HepG2 (cell line): Measurements from ENCODE around the gene ZCCHC17. TPM values are rescaled to one million over a fixed set of nuclear protein-coding genes. Genes with fewer than 3 reads are reported as not detected.

Experiments used
- ATAC-seq: fragments of 200-7000 bp; cut with Tn5 transposase; 3 replicates; pipeline ENCODE4 v1.9.1; 2020; ENCODE audit warnings: mild to moderate bottlenecking, moderate library complexity
- BruUV-seq: library from RNA; stranded (reverse); fragments of 400-500 nt; replicated peaks from 2 replicates; lab custom pipeline; 2021; lab: Mats Ljungman, UMichigan
- CTCF ChIA-PET: fragments of 300-600 bp; formaldehyde crosslinking; extraction: SDS; loops from one replicate; lab custom pipeline; 2021; ENCODE audit warnings: low total read pairs, inconsistent platforms, low intra/inter-chr PET ratio; lab: Yijun Ruan, JAX
- POLR2A ChIA-PET: fragments of 350-600 bp; sonication (Branson Sonifier 250); formaldehyde crosslinking; loops from one replicate; lab custom pipeline; 2020; ENCODE audit warnings: antibody characterized with exemption, inconsistent platforms; lab: Yijun Ruan, JAX
- DNase-seq: peaks from one replicate; pipeline ENCODE4 v3.0.0-alpha.2; 2015; ENCODE audit warnings: low spot score
- FAIRE-seq: peaks from 3 replicates; lab custom pipeline; 2011; peaks lifted over from hg19 to GRCh38; lab: Jason Lieb, UNC
- H2AFZ ChIP-seq: one replicate; pipeline ENCODE4 v1.6.1; 2011; ENCODE audit warnings: low read length, inconsistent platforms
- H3K27ac ChIP-seq: fragments of 300-600 bp; 3 replicates; pipeline ENCODE4 v1.8.0; 2011; ENCODE audit warnings: mixed run types, mild to moderate bottlenecking, mixed read lengths, low read length, inconsistent platforms; ENCODE audit not compliant: insufficient read depth; ENCODE audit errors: extremely low read length
- H3K27me3 ChIP-seq, 2 experiments: fragments of 200-600 bp in 1 of 2; 2 replicates in 1 of 2; 3 replicates in 1 of 2; pipeline versions ENCODE4 v1.6.0 to v1.8.0; 2011; ENCODE audit warnings: low read length in 2 of 2, mild to moderate bottlenecking in 2 of 2, moderate library complexity in 2 of 2, inconsistent platforms in 1 of 2; ENCODE audit not compliant: insufficient read depth in 2 of 2, control insufficient read depth in 1 of 2
- H3K36me3 ChIP-seq, 2 experiments: fragments of 200-600 bp in 1 of 2; replicated peaks in 1 of 2; 2 replicates in 1 of 2; 3 replicates in 1 of 2; pipeline versions ENCODE4 v1.5.1 to v1.8.0; 2011; ENCODE audit warnings: low read length in 2 of 2, inconsistent platforms in 1 of 2; ENCODE audit not compliant: insufficient read depth in 2 of 2, control insufficient read depth in 1 of 2
- H3K4me1 ChIP-seq: 2 replicates; pipeline ENCODE4 v1.5.1; 2012; ENCODE audit warnings: low read length, inconsistent platforms; ENCODE audit not compliant: insufficient read depth
- H3K4me2 ChIP-seq: 2 replicates; pipeline ENCODE4 v1.6.0; 2011; ENCODE audit warnings: low read depth, low read length, inconsistent platforms
- H3K4me3 ChIP-seq, 3 experiments: fragments of 200-600 bp in 1 of 3; sonication (generic), shearing (Covaris generic) in 1 of 3; replicated peaks in 1 of 3; 2 replicates each; pipeline ENCODE4 v1.5.1; 2011 to 2016; ENCODE audit warnings: low read length in 3 of 3, inconsistent platforms in 2 of 3, low read depth in 2 of 3, mild to moderate bottlenecking in 2 of 3, control low read depth in 1 of 3, mixed read lengths in 1 of 3; ENCODE audit not compliant: insufficient read depth in 1 of 3
- H3K79me2 ChIP-seq: one replicate; pipeline ENCODE4 v1.6.1; 2011; ENCODE audit warnings: low read length, inconsistent platforms; ENCODE audit not compliant: insufficient read depth
- H3K9ac ChIP-seq: 2 replicates; pipeline ENCODE4 v1.6.0; 2011; ENCODE audit warnings: mild to moderate bottlenecking, low read depth, low read length, inconsistent platforms; ENCODE audit not compliant: insufficient read depth
- H3K9me3 ChIP-seq: 2 replicates; pipeline ENCODE4 v1.5.1; 2012; ENCODE audit warnings: mild to moderate bottlenecking, low read length
- H4K20me1 ChIP-seq: 2 replicates; pipeline ENCODE4 v1.6.0; 2011; ENCODE audit warnings: inconsistent platforms, mild to moderate bottlenecking, low read length, moderate library complexity; ENCODE audit not compliant: insufficient read depth
- MEIS2 ChIP-seq: sonication (generic); formaldehyde crosslinking; IDR thresholded peaks from 2 replicates; pipeline ENCODE4 v1.9.0; 2021; ENCODE audit warnings: mild to moderate bottlenecking, missing genetic modification reagents
- NFE2 ChIP-seq: sonication (generic); formaldehyde crosslinking; IDR thresholded peaks from 2 replicates; pipeline ENCODE4 v1.4.0; 2020; ENCODE audit warnings: missing genetic modification reagents
- NFE2L2 ChIP-seq: fragments of 150-350 bp; IDR thresholded peaks from 2 replicates; pipeline ENCODE4 v1.6.1; 2014; ENCODE audit warnings: low read length
- REPIN1 ChIP-seq: sonication (generic); formaldehyde crosslinking; IDR thresholded peaks from 2 replicates; pipeline ENCODE4 v1.8.0; 2022; ENCODE audit warnings: missing genetic modification reagents, low read depth, mild to moderate bottlenecking, borderline replicate concordance
- SNAPC2 ChIP-seq: sonication (generic); formaldehyde crosslinking; IDR thresholded peaks from 2 replicates; pipeline ENCODE4 v1.8.1; 2022; ENCODE audit warnings: mild to moderate bottlenecking, missing genetic modification reagents
- TEAD2 ChIP-seq: sonication (generic); formaldehyde crosslinking; IDR thresholded peaks from 2 replicates; pipeline ENCODE4 v1.9.0; 2021; ENCODE audit warnings: missing genetic modification reagents
- ZIK1 ChIP-seq: sonication (generic); formaldehyde crosslinking; IDR thresholded peaks from 2 replicates; pipeline ENCODE4 v1.5.0; 2020; ENCODE audit warnings: mild to moderate bottlenecking, low read depth, missing genetic modification reagents, borderline replicate concordance
- ZNF263 ChIP-seq: sonication (generic); formaldehyde crosslinking; IDR thresholded peaks from 2 replicates; pipeline ENCODE4 v1.4.0; 2020; ENCODE audit warnings: missing genetic modification reagents
- ZNF430 ChIP-seq: sonication (generic); formaldehyde crosslinking; IDR thresholded peaks from 2 replicates; pipeline ENCODE4 v1.9.0; 2021; ENCODE audit warnings: mild to moderate bottlenecking, missing genetic modification reagents
- ZNF674 ChIP-seq: sonication (generic); formaldehyde crosslinking; IDR thresholded peaks from 2 replicates; pipeline ENCODE4 v1.5.0; 2020; ENCODE audit warnings: low read depth, mild to moderate bottlenecking, missing genetic modification reagents
- ZSCAN22 ChIP-seq: sonication (generic); formaldehyde crosslinking; IDR thresholded peaks from 2 replicates; pipeline ENCODE4 v1.4.0; 2020; ENCODE audit warnings: mild to moderate bottlenecking, missing genetic modification reagents
- in situ Hi-C: cut with HindIII; loops from 2 replicates; pipeline ENCODE4 v1.10.0; 2017; ENCODE audit warnings: low pct_unique_long_range_greater_than_20kb; ENCODE audit not compliant: extremely low pct_ligation_motif_present
- intact Hi-C: fragments of 100-400 bp; cut with micrococcal nuclease; formaldehyde crosslinking; loops from one replicate; pipeline ENCODE4 v1.10.0; 2022; ENCODE audit not compliant: unreplicated experiment
- polyA plus RNA-seq, 8 experiments: library from polyadenylated mRNA; depleted of rRNA in 3 of 8; stranded (reverse) in 7 of 8; unstranded in 1 of 8; fragments of >200 nt; fragmentation: Illumina TruSeq in 4 of 8; extraction: Trizol in 4 of 8; gene quantifications; 2 replicates each; pipeline versions ENCODE4 v1.2.1 to v1.2.3, GENCODE V29; 2011 to 2016; ENCODE audit warnings: low read depth in 4 of 8, missing spikeins in 1 of 8, mixed read lengths in 1 of 8; ENCODE audit not compliant: insufficient read depth in 1 of 8
- total RNA-seq, 5 experiments: library from RNA; depleted of rRNA; stranded (reverse); fragments of >200 nt; fragmentation: Illumina TruSeq; extraction: Trizol; gene quantifications; 2 replicates each; pipeline ENCODE4 v1.2.3, GENCODE V29; 2016; ENCODE audit warnings: low read depth in 1 of 5
- TF ChIP-seq, protein P1 (sequence below): sonication (generic); formaldehyde crosslinking; IDR thresholded peaks from 2 replicates; pipeline ENCODE4 v1.4.0; 2020; ENCODE audit warnings: mild to moderate bottlenecking, missing genetic modification reagents, borderline replicate concordance
- TF ChIP-seq, protein P2 (sequence below): sonication (generic); formaldehyde crosslinking; IDR thresholded peaks from 2 replicates; pipeline ENCODE4 v1.4.0; 2020; ENCODE audit warnings: mild to moderate bottlenecking, low read depth, missing genetic modification reagents
- TF ChIP-seq, protein P3 (sequence below): sonication (generic); formaldehyde crosslinking; IDR thresholded peaks from 2 replicates; pipeline ENCODE4 v1.4.0; 2020; ENCODE audit warnings: missing genetic modification reagents
- TF ChIP-seq, protein P4 (sequence below): sonication (generic); formaldehyde crosslinking; IDR thresholded peaks from 2 replicates; pipeline ENCODE4 v1.5.1; 2020; ENCODE audit warnings: mild to moderate bottlenecking, missing genetic modification reagents, borderline replicate concordance

Gene ZCCHC17
- total and polyA plus RNA-seq, 2 of the 13 experiments (the other 11 are each of a cell fraction or from before 2014, with no cell fraction given): 20.5 to 53.0 TPM

DNA sequence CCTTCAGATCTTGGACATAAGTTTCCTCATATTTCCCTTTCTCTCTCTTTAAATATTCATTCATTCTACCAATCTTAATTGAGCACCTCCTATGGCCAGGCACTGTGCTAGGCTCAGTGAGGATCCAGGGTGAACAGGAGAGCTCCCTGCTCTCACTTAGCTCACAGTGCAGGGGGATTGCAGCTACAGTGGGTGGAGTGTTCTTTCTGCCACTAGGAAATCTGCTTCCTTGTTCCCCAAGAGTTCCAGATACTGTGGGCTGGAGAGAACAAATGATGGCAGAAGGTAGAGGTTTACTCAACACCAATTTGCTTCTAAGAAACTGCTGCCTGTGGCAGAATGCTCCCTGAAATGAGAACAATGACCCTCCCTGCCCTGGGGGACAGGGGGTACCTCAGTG is 81.2 kb downstream of the ZCCHC17 start:
- no peak for ATAC-seq
- H3K9me3 ChIP-seq: no peaks in the 10 kb centered on the region
- H2AFZ ChIP-seq: no peak overlapping the region
- H3K79me2 ChIP-seq: no peaks in the 10 kb centered on the region
- CTCF ChIA-PET: no interaction called here
- no peak overlapping the region for H3K4me3 ChIP-seq
- in situ Hi-C loops (no loop called here), intact Hi-C loops (no loop called here)
- peaks cover 44% of the 10 kb centered on the region for H3K4me1 ChIP-seq
- H3K4me2 ChIP-seq: no peak overlapping the region
- BruUV-seq: no TSS peak
- no peak overlapping the region for H3K27ac ChIP-seq
- no peaks in the 10 kb centered on the region for H3K27me3 ChIP-seq
- DNase-seq: no peak
- H4K20me1 ChIP-seq: no peaks in the 10 kb centered on the region
- no peaks in the 10 kb centered on the region for H3K36me3 ChIP-seq
- H3K9ac ChIP-seq: no peak overlapping the region
- POLR2A ChIA-PET: no interaction called here
- FAIRE-seq: no peak
- TF ChIP-seq ZNF263 (CRISPR knock-in tag) (no peak), MEIS2 (CRISPR knock-in tag) (no peak), REPIN1 (CRISPR knock-in tag) (no peak), ZNF430 (no peak), TEAD2 (no peak), ZIK1 (no peak), NFE2L2 (no peak), ZSCAN22 (CRISPR knock-in tag) (no peak), NFE2 (CRISPR knock-in tag) (no peak), ZNF674 (no peak), SNAPC2 (no peak)
- TF ChIP-seq, protein P1, sequence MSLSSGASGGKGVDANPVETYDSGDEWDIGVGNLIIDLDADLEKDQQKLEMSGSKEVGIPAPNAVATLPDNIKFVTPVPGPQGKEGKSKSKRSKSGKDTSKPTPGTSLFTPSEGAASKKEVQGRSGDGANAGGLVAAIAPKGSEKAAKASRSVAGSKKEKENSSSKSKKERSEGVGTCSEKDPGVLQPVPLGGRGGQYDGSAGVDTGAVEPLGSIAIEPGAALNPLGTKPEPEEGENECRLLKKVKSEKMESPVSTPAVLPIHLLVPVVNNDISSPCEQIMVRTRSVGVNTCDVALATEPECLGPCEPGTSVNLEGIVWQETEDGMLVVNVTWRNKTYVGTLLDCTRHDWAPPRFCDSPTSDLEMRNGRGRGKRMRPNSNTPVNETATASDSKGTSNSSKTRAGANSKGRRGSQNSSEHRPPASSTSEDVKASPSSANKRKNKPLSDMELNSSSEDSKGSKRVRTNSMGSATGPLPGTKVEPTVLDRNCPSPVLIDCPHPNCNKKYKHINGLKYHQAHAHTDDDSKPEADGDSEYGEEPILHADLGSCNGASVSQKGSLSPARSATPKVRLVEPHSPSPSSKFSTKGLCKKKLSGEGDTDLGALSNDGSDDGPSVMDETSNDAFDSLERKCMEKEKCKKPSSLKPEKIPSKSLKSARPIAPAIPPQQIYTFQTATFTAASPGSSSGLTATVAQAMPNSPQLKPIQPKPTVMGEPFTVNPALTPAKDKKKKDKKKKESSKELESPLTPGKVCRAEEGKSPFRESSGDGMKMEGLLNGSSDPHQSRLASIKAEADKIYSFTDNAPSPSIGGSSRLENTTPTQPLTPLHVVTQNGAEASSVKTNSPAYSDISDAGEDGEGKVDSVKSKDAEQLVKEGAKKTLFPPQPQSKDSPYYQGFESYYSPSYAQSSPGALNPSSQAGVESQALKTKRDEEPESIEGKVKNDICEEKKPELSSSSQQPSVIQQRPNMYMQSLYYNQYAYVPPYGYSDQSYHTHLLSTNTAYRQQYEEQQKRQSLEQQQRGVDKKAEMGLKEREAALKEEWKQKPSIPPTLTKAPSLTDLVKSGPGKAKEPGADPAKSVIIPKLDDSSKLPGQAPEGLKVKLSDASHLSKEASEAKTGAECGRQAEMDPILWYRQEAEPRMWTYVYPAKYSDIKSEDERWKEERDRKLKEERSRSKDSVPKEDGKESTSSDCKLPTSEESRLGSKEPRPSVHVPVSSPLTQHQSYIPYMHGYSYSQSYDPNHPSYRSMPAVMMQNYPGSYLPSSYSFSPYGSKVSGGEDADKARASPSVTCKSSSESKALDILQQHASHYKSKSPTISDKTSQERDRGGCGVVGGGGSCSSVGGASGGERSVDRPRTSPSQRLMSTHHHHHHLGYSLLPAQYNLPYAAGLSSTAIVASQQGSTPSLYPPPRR (CRISPR knock-in tag): no peak
- TF ChIP-seq, protein P2, sequence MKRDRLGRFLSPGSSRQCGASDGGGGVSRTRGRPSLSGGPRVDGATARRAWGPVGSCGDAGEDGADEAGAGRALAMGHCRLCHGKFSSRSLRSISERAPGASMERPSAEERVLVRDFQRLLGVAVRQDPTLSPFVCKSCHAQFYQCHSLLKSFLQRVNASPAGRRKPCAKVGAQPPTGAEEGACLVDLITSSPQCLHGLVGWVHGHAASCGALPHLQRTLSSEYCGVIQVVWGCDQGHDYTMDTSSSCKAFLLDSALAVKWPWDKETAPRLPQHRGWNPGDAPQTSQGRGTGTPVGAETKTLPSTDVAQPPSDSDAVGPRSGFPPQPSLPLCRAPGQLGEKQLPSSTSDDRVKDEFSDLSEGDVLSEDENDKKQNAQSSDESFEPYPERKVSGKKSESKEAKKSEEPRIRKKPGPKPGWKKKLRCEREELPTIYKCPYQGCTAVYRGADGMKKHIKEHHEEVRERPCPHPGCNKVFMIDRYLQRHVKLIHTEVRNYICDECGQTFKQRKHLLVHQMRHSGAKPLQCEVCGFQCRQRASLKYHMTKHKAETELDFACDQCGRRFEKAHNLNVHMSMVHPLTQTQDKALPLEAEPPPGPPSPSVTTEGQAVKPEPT (CRISPR knock-in tag): no peak
- TF ChIP-seq, protein P3, sequence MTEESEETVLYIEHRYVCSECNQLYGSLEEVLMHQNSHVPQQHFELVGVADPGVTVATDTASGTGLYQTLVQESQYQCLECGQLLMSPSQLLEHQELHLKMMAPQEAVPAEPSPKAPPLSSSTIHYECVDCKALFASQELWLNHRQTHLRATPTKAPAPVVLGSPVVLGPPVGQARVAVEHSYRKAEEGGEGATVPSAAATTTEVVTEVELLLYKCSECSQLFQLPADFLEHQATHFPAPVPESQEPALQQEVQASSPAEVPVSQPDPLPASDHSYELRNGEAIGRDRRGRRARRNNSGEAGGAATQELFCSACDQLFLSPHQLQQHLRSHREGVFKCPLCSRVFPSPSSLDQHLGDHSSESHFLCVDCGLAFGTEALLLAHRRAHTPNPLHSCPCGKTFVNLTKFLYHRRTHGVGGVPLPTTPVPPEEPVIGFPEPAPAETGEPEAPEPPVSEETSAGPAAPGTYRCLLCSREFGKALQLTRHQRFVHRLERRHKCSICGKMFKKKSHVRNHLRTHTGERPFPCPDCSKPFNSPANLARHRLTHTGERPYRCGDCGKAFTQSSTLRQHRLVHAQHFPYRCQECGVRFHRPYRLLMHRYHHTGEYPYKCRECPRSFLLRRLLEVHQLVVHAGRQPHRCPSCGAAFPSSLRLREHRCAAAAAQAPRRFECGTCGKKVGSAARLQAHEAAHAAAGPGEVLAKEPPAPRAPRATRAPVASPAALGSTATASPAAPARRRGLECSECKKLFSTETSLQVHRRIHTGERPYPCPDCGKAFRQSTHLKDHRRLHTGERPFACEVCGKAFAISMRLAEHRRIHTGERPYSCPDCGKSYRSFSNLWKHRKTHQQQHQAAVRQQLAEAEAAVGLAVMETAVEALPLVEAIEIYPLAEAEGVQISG: no peak
- TF ChIP-seq, protein P4, sequence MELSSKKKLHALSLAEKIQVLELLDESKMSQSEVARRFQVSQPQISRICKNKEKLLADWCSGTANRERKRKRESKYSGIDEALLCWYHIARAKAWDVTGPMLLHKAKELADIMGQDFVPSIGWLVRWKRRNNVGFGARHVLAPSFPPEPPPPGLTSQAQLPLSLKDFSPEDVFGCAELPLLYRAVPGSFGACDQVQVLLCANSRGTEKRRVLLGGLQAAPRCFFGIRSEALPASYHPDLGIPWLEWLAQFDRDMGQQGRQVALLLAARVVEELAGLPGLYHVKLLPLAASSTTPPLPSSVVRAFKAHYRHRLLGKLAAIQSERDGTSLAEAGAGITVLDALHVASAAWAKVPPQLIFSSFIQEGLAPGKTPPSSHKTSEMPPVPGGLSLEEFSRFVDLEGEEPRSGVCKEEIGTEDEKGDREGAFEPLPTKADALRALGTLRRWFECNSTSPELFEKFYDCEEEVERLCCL (CRISPR knock-in tag): no peak
